GM12878 (cell line): ENCODE data around the gene CCL4. TPM values are rescaled to one million over a fixed set of nuclear protein-coding genes. Genes with fewer than 3 reads are reported as not detected.

Experiments used
- CBFB ChIP-seq: IDR thresholded peaks from 2 replicates; pipeline ENCODE4 v1.6.1; 2016; ENCODE audit warnings: antibody characterized with exemption, low read depth
- CREM ChIP-seq: IDR thresholded peaks from 2 replicates; pipeline ENCODE4 v1.6.1; 2014; ENCODE audit warnings: antibody characterized with exemption, low read depth
- EED ChIP-seq: sonication (generic); IDR thresholded peaks from 2 replicates; pipeline ENCODE4 v1.6.1; 2016; ENCODE audit warnings: antibody characterized with exemption, low read depth
- FOXM1 ChIP-seq: IDR thresholded peaks from 2 replicates; pipeline ENCODE4 v1.6.1; 2012; ENCODE audit warnings: low read depth, mild to moderate bottlenecking, inconsistent platforms, low read length, moderate library complexity
- IKZF2 ChIP-seq, 2 experiments: fragments of 450-650 bp; IDR thresholded peaks; 2 replicates each; pipeline ENCODE4 v1.6.1; 2017; ENCODE audit warnings: mild to moderate bottlenecking in 2 of 2, moderate library complexity in 2 of 2
- MEF2B ChIP-seq: fragments of 450-650 bp; IDR thresholded peaks from 2 replicates; pipeline ENCODE4 v1.6.1; 2018; ENCODE audit warnings: mild to moderate bottlenecking, moderate library complexity; ENCODE audit not compliant: partially characterized antibody, poor library complexity, severe bottlenecking
- NBN ChIP-seq: fragments of 450-650 bp; IDR thresholded peaks from 2 replicates; pipeline ENCODE4 v1.6.1; 2016
- NRF1 ChIP-seq: conservative IDR thresholded peaks from 2 replicates; pipeline ENCODE4 v1.6.1; 2011; ENCODE audit warnings: mild to moderate bottlenecking, low read depth, low read length, improper control_type of control experiment
- PAX5 ChIP-seq: IDR thresholded peaks from 2 replicates; pipeline ENCODE4 v1.6.1; 2011; ENCODE audit warnings: low read depth, low read length, borderline replicate concordance
- POU2F2 ChIP-seq: IDR thresholded peaks from 3 replicates; pipeline ENCODE4 v1.6.1; 2011; ENCODE audit warnings: low read depth, mild to moderate bottlenecking, low read length, borderline replicate concordance
- RB1 ChIP-seq: fragments of 450-650 bp; formaldehyde crosslinking; IDR thresholded peaks from 2 replicates; pipeline ENCODE4 v1.6.1; 2017; ENCODE audit warnings: mild to moderate bottlenecking, borderline replicate concordance
- SIX5 ChIP-seq: IDR thresholded peaks from 2 replicates; pipeline ENCODE4 v1.6.1; 2011; ENCODE audit warnings: mild to moderate bottlenecking, low read depth, low read length, moderate library complexity; ENCODE audit not compliant: severe bottlenecking
- SMAD1 ChIP-seq: fragments of 450-650 bp; IDR thresholded peaks from 2 replicates; pipeline ENCODE4 v1.6.1; 2018; ENCODE audit warnings: mild to moderate bottlenecking, low read depth; ENCODE audit not compliant: partially characterized antibody
- SP1 ChIP-seq: IDR thresholded peaks from one replicate; pipeline ENCODE4 v1.6.1; 2011; ENCODE audit warnings: low read depth, low read length
- SREBF2 ChIP-seq: IDR thresholded peaks from 2 replicates; pipeline ENCODE4 v1.6.1; 2012; ENCODE audit warnings: mild to moderate bottlenecking, low read length
- STAT3 ChIP-seq: IDR thresholded peaks from 2 replicates; pipeline ENCODE4 v1.6.1; 2011; ENCODE audit warnings: low read depth, low read length, improper control_type of control experiment
- TBL1XR1 ChIP-seq: IDR thresholded peaks from 2 replicates; pipeline ENCODE4 v1.6.1; 2012; ENCODE audit warnings: low read depth, low read length, improper control_type of control experiment
- polyA plus RNA-seq, 11 experiments: library from polyadenylated mRNA; depleted of rRNA in 4 of 11; unstranded in 6 of 11; stranded (reverse) in 5 of 11; fragments of >200 nt; fragmentation: Nextera tagmentation in 4 of 11; fragmentation: Illumina TruSeq in 1 of 11; extraction: Ambion mirVana in 4 of 11; extraction: Trizol in 1 of 11; gene quantifications; 1 replicate in 1 of 11; 2 replicates in 10 of 11; pipeline versions ENCODE4 v1.2.1 to v1.2.3, GENCODE V29; 2011 to 2016; ENCODE audit warnings: inconsistent platforms in 2 of 11, missing spikeins in 2 of 11, low read depth in 1 of 11
- total RNA-seq, 4 experiments: library from RNA; depleted of rRNA in 3 of 4; stranded (reverse); fragments of >200 nt in 3 of 4; fragmentation: Illumina TruSeq in 1 of 4; extraction: Trizol in 1 of 4; gene quantifications; 2 replicates each; pipeline versions ENCODE4 v1.2.1 to v1.2.3, GENCODE V29; 2013 to 2021
- TF ChIP-seq, protein P1 (sequence below): fragments of 450-650 bp; IDR thresholded peaks from 2 replicates; pipeline ENCODE4 v1.6.1; 2017; ENCODE audit warnings: mild to moderate bottlenecking

CCL4 gene
- total and polyA plus RNA-seq, 10 of the 15 experiments (the other 5 are each of a cell fraction or from before 2014, with no cell fraction given): 18.7 to 741 (median 79.4) TPM

- no peak for TF ChIP-seq SMAD1
- TF ChIP-seq TBL1XR1: peak; percentile 67; the same call in 1 of the 2 replicates
- peak; percentile 60 for TF ChIP-seq MEF2B
- peak; percentile 35; the same call in 1 of the 2 replicates for TF ChIP-seq EED
- peak; percentile 34; the same call in 1 of the 2 replicates for TF ChIP-seq PAX5
- TF ChIP-seq RB1: no peak; the same call in 1 of the 2 replicates
- TF ChIP-seq CREM: 0 out of 2 replicates have a peak, but pooled peaks have one; percentile 21
- TF ChIP-seq CBFB: no peak
- TF ChIP-seq POU2F2: peak; percentile 73; the same call in 1 of the 3 replicates
- peak; percentile 61; the same call in 1 of the 2 replicates for TF ChIP-seq FOXM1
- 0 out of 2 replicates have a peak, but pooled peaks have one; percentile 37 for TF ChIP-seq STAT3
- TF ChIP-seq, protein P1, sequence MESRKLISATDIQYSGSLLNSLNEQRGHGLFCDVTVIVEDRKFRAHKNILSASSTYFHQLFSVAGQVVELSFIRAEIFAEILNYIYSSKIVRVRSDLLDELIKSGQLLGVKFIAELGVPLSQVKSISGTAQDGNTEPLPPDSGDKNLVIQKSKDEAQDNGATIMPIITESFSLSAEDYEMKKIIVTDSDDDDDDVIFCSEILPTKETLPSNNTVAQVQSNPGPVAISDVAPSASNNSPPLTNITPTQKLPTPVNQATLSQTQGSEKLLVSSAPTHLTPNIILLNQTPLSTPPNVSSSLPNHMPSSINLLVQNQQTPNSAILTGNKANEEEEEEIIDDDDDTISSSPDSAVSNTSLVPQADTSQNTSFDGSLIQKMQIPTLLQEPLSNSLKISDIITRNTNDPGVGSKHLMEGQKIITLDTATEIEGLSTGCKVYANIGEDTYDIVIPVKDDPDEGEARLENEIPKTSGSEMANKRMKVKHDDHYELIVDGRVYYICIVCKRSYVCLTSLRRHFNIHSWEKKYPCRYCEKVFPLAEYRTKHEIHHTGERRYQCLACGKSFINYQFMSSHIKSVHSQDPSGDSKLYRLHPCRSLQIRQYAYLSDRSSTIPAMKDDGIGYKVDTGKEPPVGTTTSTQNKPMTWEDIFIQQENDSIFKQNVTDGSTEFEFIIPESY: no peak
- no peak for TF ChIP-seq SIX5
- peak; percentile 15 for TF ChIP-seq SP1
- no peak for TF ChIP-seq NRF1
- peak; percentile 57; the same call in 1 of the 2 replicates for TF ChIP-seq NBN
- TF ChIP-seq IKZF2 (IDR thresholded peaks at IDR 0.05): peak; percentile 37 to 47; a peak in 2 of 4 replicates
- TF ChIP-seq SREBF2: no peak
These were observed 45.1 kb downstream of the CCL4 start (continued) for GRCh38 chr17:36148559-36149295.
